ENCODE measurements around the gene FHAD1.

DNA sequence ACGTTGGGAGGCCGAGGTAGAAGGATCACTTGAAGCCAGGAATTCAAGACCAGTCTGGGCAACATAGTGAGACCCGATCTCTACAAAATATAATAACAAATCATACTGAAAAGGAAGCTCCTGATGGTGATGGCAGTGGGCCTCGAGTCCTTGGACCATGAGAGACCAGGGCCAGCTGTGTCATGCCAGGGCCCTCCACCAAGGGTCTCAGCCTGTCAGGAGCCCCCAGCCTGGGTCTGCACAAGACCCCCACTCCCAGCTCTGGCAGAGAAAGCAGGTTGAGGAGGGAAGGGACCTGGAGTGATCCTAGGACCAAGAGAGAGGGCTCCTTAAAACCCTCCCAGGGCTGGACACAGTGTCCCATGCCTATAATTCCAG lies 184.5 kb downstream of the FHAD1 start:
- no peak for TF ChIP-seq EZH2phosphoT487 (IDR thresholded peaks at IDR 0.05; ENCODE audit: borderline replicate concordance, low read depth, low read length)
- TF ChIP-seq, protein P1, sequence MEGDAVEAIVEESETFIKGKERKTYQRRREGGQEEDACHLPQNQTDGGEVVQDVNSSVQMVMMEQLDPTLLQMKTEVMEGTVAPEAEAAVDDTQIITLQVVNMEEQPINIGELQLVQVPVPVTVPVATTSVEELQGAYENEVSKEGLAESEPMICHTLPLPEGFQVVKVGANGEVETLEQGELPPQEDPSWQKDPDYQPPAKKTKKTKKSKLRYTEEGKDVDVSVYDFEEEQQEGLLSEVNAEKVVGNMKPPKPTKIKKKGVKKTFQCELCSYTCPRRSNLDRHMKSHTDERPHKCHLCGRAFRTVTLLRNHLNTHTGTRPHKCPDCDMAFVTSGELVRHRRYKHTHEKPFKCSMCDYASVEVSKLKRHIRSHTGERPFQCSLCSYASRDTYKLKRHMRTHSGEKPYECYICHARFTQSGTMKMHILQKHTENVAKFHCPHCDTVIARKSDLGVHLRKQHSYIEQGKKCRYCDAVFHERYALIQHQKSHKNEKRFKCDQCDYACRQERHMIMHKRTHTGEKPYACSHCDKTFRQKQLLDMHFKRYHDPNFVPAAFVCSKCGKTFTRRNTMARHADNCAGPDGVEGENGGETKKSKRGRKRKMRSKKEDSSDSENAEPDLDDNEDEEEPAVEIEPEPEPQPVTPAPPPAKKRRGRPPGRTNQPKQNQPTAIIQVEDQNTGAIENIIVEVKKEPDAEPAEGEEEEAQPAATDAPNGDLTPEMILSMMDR (conservative IDR thresholded peaks at IDR 0.05; ENCODE audit: low read length): no peak
